Suprapubic skin (tissue), 4 donors: Measurements from ENCODE around the gene ADAMTS2. TPM values are rescaled to one million over a fixed set of nuclear protein-coding genes. Genes with fewer than 3 reads are reported as not detected.

ENCODE experiments used
- DNase-seq, 2 donors: peaks; one replicate each; pipeline ENCODE4 v3.0.0-alpha.2; 2019; ENCODE audit warnings: low spot score in 2 of 2
- H3K27ac ChIP-seq: fragments of 200-600 bp; sonication (generic); one replicate; pipeline ENCODE4 v1.5.1; 2019
- H3K27me3 ChIP-seq: fragments of 200-600 bp; sonication (generic); one replicate; pipeline ENCODE4 v1.5.1; 2019
- H3K36me3 ChIP-seq: fragments of 200-600 bp; sonication (generic); one replicate; pipeline ENCODE4 v1.5.1; 2019
- H3K4me1 ChIP-seq: fragments of 200-600 bp; sonication (generic); one replicate; pipeline ENCODE4 v1.5.1; 2019
- H3K4me3 ChIP-seq: fragments of 200-600 bp; sonication (generic); one replicate; pipeline ENCODE4 v1.5.1; 2019; ENCODE audit warnings: mild to moderate bottlenecking
- H3K9me3 ChIP-seq: fragments of 200-600 bp; sonication (generic); one replicate; pipeline ENCODE4 v1.5.1; 2019
- CTCF ChIP-seq, 2 donors: fragments of 200-600 bp in 1 of 2; fragments of 450-650 bp in 1 of 2; sonication (generic) in 1 of 2; IDR thresholded peaks; one replicate each; pipeline ENCODE4 v1.5.1; 2016 to 2019; ENCODE audit warnings: antibody characterized with exemption in 2 of 2, mild to moderate bottlenecking in 1 of 2, moderate library complexity in 1 of 2
- EP300 ChIP-seq: sonication (generic); formaldehyde crosslinking; IDR thresholded peaks from one replicate; pipeline ENCODE4 v1.6.1; 2017; ENCODE audit warnings: antibody characterized with exemption
- POLR2A ChIP-seq, 2 donors: fragments of 450-650 bp; IDR thresholded peaks; one replicate each; pipeline ENCODE4 v1.6.1; 2017; ENCODE audit warnings: antibody characterized with exemption in 2 of 2, mild to moderate bottlenecking in 2 of 2, moderate library complexity in 2 of 2
- POLR2AphosphoS5 ChIP-seq, 3 donors: sonication (generic); formaldehyde crosslinking; IDR thresholded peaks; one replicate each; pipeline ENCODE4 v1.6.1; 2017; ENCODE audit warnings: antibody characterized with exemption in 3 of 3
- WGBS: methylation state at CpG from one replicate; pipeline ENCODE4 v1.1.5; 2018; 5-methylcytosine and 5-hydroxymethylcytosine counted together
- total RNA-seq, 4 donors: library from RNA; depleted of rRNA; stranded (reverse); fragments of >200 nt; gene quantifications; one replicate each; pipeline ENCODE4 v1.1.0, GENCODE V29; 2016

ADAMTS2 gene
- total RNA-seq, 4 donors from 2014 or later = 3.1 to 5.5 (median 4.3) TPM

- Histone ChIP-seq H3K36me3 (no peaks in the 10 kb centered on the region), H3K27me3 (peaks cover 3% of the 10 kb centered on the region), H3K4me1 (no peaks in the 10 kb centered on the region), H3K27ac (no peak overlapping the region), H3K4me3 (no peak overlapping the region), H3K9me3 (no peaks in the 10 kb centered on the region)
- 87% methylated on average over 18 of the region's 18 CpGs for WGBS
- no peak for TF ChIP-seq EP300
- no peak for TF ChIP-seq CTCF (IDR thresholded peaks at IDR 0.05)
- no peak for TF ChIP-seq POLR2A (IDR thresholded peaks at IDR 0.05)
- no peak for TF ChIP-seq POLR2AphosphoS5 (IDR thresholded peaks at IDR 0.05)
- DNase-seq = no peak
These were observed 17.1 kb upstream of the ADAMTS2 start for GRCh38 chr5:179362355-179362754.

- H3K27me3 ChIP-seq = peaks cover 3% of the 10 kb centered on the region
- H3K4me1 ChIP-seq = peaks cover 3% of the 10 kb centered on the region
- no peak overlapping the region for H3K4me3 ChIP-seq
- no peaks in the 10 kb centered on the region for H3K36me3 ChIP-seq
- TF ChIP-seq POLR2A (IDR thresholded peaks at IDR 0.05) = no peak
- no peak for TF ChIP-seq EP300
- TF ChIP-seq POLR2AphosphoS5 (IDR thresholded peaks at IDR 0.05) = no peak
- TF ChIP-seq CTCF (IDR thresholded peaks at IDR 0.05) = no peak
- 73% methylated on average over 13 of the region's 16 CpGs for WGBS
- H3K27ac ChIP-seq = no peak overlapping the region
- no peak for DNase-seq
- no peaks in the 10 kb centered on the region for H3K9me3 ChIP-seq
These were observed 15.9 kb upstream of the ADAMTS2 start for GRCh38 chr5:179361037-179361603.

GRCh38 chr5:179357031-179357430 is 11.8 kb upstream of the ADAMTS2 start:
- no peak overlapping the region for H3K4me3 ChIP-seq
- H3K27ac ChIP-seq = no peak overlapping the region
- no peak for TF ChIP-seq EP300
- TF ChIP-seq POLR2AphosphoS5 (IDR thresholded peaks at IDR 0.05) = no peak
- WGBS = 55% methylated on average over 7 of the region's 7 CpGs
- DNase-seq = no peak
- H3K9me3 ChIP-seq = no peaks in the 10 kb centered on the region
- H3K27me3 ChIP-seq = no peaks in the 10 kb centered on the region
- no peaks in the 10 kb centered on the region for H3K36me3 ChIP-seq
- peaks cover 6% of the 10 kb centered on the region for H3K4me1 ChIP-seq

GRCh38 chr5:179355976-179356974 is 11.0 kb upstream of the ADAMTS2 start:
- Histone ChIP-seq H3K36me3 (no peaks in the 10 kb centered on the region), H3K27me3 (no peaks in the 10 kb centered on the region), H3K9me3 (no peaks in the 10 kb centered on the region), H3K27ac (peak overlapping the region; percentile 39), H3K4me3 (no peak overlapping the region), H3K4me1 (peaks cover 6% of the 10 kb centered on the region)
- WGBS = 77% methylated on average over 9 of the region's 11 CpGs
- TF ChIP-seq POLR2A (IDR thresholded peaks at IDR 0.05) (no peak), EP300 (no peak), CTCF (IDR thresholded peaks at IDR 0.05) (no peak), POLR2AphosphoS5 (IDR thresholded peaks at IDR 0.05) (peak in 2 of 3 donors; percentile 68 to 83)
- peak in 1 of 2 donors; percentile 54 for DNase-seq

GRCh38 chr5:179354305-179354882 is 9.1 kb upstream of the ADAMTS2 start:
- Histone ChIP-seq H3K27ac (no peak overlapping the region), H3K4me3 (no peak overlapping the region), H3K9me3 (no peaks in the 10 kb centered on the region), H3K4me1 (peaks cover 6% of the 10 kb centered on the region), H3K27me3 (peaks cover 5% of the 10 kb centered on the region), H3K36me3 (no peaks in the 10 kb centered on the region)
- WGBS = 80% methylated on average over 6 of the region's 23 CpGs
- DNase-seq = no peak
- TF ChIP-seq POLR2A (IDR thresholded peaks at IDR 0.05) (no peak), EP300 (no peak), CTCF (IDR thresholded peaks at IDR 0.05) (no peak), POLR2AphosphoS5 (IDR thresholded peaks at IDR 0.05) (no peak)
